PC-9 (cell line): Measurements from ENCODE around the gene RBM8A.

ENCODE experiments used
- EZH2 ChIP-seq: fragments of 200-600 bp; sonication (generic); IDR thresholded peaks from 2 replicates; pipeline ENCODE4 v1.8.0; 2017; ENCODE audit warnings: antibody characterized with exemption, low read depth
- TF ChIP-seq, protein P1 (sequence below): fragments of 200-600 bp; sonication (generic); conservative IDR thresholded peaks from 2 replicates; pipeline ENCODE4 v1.6.1; 2017; ENCODE audit warnings: mixed run types, antibody characterized with exemption, mild to moderate bottlenecking, moderate library complexity

DNA sequence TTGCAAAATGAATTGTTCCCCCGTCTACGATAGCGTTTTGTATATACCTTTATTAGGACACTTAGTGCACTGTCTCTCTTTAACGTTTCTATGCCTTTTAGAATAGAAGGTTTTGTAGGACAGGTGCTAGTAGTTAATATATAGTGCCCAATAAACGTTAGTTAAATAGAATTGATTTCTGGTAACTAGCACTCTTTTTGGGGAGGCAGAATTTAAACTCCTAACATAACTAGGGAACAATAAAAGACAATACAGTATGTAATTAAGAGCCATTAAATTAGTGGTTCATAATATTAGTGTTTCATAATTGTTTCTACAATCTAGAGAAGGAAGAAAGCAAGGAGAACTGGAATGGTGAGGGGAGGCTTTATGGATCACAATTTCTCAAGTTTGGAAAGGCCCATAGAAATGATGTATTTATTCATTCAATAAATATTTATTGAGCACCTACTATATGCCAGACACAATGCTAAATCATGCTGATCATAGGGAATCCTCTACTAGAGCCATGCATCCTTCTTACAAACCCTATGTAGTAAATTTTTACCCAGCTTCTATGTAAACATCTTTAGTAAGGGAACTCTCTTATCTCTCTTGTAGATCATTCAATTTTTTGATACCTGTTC is 37.9 kb upstream of the RBM8A start:
- TF ChIP-seq, protein P1, sequence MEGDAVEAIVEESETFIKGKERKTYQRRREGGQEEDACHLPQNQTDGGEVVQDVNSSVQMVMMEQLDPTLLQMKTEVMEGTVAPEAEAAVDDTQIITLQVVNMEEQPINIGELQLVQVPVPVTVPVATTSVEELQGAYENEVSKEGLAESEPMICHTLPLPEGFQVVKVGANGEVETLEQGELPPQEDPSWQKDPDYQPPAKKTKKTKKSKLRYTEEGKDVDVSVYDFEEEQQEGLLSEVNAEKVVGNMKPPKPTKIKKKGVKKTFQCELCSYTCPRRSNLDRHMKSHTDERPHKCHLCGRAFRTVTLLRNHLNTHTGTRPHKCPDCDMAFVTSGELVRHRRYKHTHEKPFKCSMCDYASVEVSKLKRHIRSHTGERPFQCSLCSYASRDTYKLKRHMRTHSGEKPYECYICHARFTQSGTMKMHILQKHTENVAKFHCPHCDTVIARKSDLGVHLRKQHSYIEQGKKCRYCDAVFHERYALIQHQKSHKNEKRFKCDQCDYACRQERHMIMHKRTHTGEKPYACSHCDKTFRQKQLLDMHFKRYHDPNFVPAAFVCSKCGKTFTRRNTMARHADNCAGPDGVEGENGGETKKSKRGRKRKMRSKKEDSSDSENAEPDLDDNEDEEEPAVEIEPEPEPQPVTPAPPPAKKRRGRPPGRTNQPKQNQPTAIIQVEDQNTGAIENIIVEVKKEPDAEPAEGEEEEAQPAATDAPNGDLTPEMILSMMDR, result no peak
- TF ChIP-seq EZH2, result no peak
